ENCODE data around the gene SLC12A8. TPM values are rescaled to one million over a fixed set of nuclear protein-coding genes. Genes with fewer than 3 reads are reported as not detected.

SLC12A8 gene
- total RNA-seq, 1 donor from 2014 or later, result 18.7 TPM

GRCh38 chr3:125154110-125154509 is 58.4 kb downstream of the SLC12A8 start:
- DNase-seq (ENCODE audit: low read depth), result no peak

GRCh38 chr3:125152951-125153350 is 59.6 kb downstream of the SLC12A8 start:
- no peak for DNase-seq (ENCODE audit: low read depth)

DNA sequence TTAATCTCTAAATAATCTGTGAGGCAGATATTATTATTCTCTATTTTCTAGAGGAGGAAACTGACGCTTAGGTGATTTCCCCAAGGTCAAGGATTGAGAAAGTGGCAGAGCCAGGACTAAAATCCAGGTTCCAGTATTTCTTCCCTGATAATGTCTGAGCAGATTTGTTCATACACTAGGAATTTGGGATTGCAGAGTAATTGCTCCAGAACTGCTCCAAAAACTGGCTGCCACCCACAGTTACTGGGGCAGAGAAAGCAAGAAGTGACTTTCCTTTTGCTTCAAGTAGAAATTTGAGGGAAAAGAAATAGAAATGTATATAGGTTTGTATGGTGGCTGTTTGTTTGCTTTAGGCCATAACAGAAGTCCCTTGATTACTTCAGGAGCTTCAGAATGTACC is 60.6 kb downstream of the SLC12A8 start:
- no peak for DNase-seq (ENCODE audit: low read depth)

- DNase-seq (ENCODE audit: low read depth), result no peak
Observed at GRCh38 chr3:125151442-125151817, 61.1 kb downstream of the SLC12A8 start.

- DNase-seq (ENCODE audit: low read depth), result peak; percentile 71
Observed at GRCh38 chr3:125150525-125151441, 61.8 kb downstream of the SLC12A8 start.

DNA sequence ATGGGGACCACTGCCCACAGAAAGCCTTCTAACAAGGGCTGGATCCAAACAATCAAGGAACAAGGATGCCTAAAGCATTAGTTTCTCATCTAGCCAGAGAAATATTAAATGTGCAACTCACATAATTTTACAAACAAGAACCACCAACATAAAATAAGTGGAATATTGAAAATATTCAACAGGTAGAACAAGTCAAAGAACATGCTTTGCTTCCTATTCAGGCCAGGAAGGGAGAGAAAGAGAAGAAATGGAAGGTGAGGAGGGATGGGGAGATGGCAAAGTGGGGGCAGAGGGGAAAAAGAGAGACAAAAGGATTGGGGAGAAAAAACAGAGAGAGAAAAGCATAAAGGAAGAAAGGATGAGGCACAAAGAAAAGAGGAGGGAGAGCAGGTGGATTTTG is 63.1 kb downstream of the SLC12A8 start:
- DNase-seq (ENCODE audit: low read depth), result no peak

DNA sequence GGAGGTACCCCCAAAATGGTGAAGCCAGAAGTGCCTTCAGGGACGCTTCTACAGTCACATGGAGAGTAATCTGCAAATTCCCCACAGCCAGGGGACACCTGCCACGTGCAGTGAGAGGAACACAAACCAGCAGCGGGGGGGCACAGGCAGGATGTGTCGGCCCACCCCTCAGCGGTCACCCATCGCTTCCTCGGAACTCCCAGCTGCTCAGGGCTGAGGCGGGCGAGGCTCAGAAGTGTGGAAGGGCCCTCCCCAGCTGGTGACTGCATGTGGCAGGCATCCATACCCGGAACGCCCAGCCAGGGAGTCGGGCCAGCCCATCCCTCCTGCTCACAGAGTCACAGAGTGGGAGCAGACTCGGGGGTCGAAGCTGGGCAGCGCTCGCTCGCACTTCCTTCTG is 63.7 kb downstream of the SLC12A8 start:
- no peak for DNase-seq (ENCODE audit: low read depth)

GRCh38 chr3:125148016-125148812 is 64.3 kb downstream of the SLC12A8 start:
- DNase-seq (ENCODE audit: low read depth), result no peak

DNA sequence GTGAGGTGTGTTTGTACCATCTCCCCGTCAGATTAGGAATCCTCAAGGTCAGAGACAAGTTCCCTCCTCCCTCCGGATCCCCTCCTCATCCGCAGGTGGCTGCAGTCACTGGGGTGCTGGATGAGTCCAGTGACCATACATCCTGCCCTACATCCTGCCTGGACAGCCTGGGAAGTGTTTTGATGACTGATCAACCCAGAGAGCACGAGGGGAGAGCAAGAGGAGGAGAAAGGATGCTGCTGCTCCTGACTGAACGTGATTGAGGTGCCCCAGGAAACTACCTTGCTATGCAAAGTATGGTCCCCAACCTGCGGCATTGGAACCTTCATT is 65.1 kb downstream of the SLC12A8 start:
- DNase-seq (ENCODE audit: low read depth), result no peak

GRCh38 chr3:125146626-125147490 is 65.7 kb downstream of the SLC12A8 start:
- DNase-seq (ENCODE audit: low read depth), result no peak

DNA sequence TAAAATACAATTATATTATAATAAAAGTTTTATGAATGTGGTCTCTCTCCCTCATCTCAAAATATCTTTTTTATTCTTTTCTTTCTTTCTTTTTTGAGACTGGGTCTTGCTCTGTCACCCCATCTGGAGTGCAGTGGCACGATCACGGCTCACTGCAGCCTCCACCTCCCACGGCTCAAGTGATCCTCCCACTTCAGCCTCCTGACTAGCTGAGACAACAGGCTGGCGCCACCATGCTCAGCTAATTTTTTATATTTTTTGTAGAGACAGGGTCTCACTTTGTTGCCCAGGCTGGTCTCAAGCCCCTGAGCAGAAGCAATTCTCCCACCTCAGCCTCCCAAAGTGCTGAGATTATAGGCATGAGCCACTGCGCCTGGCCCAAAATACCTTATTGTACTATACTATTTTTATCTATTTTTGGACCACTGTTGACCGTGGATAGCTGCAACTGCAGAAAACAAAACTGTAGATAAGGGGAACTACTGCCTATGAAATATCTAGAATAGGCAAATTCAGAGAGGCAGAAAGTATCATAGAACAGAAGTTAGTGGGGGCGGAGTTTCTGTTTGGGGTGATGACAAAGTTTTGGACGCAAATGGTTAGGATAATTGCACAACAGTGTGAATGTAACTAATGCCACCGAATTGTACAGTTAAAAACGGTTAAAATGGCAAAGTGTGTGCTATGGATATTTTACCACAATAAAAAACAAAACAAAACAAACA is 66.6 kb downstream of the SLC12A8 start:
- no peak for DNase-seq (ENCODE audit: low read depth)

- DNase-seq (ENCODE audit: low read depth), result no peak
Observed at GRCh38 chr3:125144653-125145314, 67.8 kb downstream of the SLC12A8 start.

DNA sequence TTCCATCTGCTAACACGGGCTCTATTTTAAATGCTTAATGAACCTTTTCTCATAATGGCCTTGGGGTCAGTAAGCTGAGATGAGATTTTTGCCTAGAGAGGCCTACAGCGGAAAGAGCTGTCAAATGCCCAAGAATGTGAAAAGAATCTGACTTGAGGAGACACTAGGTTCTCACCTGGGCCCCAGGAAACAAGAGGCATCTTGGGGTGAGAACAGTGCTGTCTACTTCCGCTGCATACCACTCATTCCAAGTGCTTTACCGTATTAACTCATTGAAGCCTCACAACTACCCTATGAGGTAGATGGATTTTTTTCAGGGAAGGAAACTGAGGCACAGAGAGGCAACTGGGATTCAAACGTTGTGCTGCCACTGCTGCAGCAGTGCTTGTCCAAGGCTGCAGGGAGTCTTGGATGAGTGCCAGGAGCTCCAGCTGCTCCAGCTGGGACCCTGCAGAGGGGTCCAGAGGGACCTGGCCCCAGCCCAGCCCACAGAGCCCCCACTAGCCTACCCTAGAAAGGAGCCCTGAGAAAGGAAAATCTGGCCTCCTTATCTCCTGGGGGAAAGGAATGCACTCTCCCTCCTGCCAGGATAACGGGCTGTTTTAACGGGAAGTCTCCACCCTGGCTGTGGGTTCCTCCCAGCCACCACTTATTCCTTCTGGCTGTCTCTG is 68.4 kb downstream of the SLC12A8 start:
- DNase-seq (ENCODE audit: low read depth), result no peak

- no peak for DNase-seq (ENCODE audit: low read depth)
Observed at GRCh38 chr3:125143538-125143937, 69.0 kb downstream of the SLC12A8 start.

- no peak for DNase-seq (ENCODE audit: low read depth)
Observed at GRCh38 chr3:125142940-125143339, 69.6 kb downstream of the SLC12A8 start.

DNA sequence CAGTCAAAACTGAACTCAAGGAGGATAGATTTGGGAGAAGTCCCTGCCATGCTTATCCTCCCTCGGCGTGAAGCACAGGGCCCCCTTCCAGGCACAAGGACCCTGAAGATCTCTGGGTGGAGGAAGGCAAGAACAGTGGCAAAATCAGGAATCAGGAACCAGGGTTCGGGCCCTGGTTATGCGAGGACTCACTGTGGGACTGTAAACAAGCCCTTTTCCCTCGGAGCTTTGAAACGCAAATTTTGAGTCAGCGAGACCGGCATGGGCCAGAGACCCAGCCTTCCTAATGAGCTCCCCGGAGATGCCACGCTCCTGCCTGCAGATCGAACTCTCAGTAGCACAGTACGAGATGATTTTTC is 70.1 kb downstream of the SLC12A8 start:
- DNase-seq (ENCODE audit: low read depth), result no peak

- no peak for DNase-seq (ENCODE audit: low read depth)
Observed at GRCh38 chr3:125141596-125142419, 70.7 kb downstream of the SLC12A8 start.

- DNase-seq (ENCODE audit: low read depth), result no peak
Observed at GRCh38 chr3:125140818-125141595, 71.5 kb downstream of the SLC12A8 start.
